K562 (cell line): Measurements from ENCODE around the gene ZDHHC12. TPM values are rescaled to one million over a fixed set of nuclear protein-coding genes. Genes with fewer than 3 reads are reported as not detected.

Experiments used
- BRF1 ChIP-seq: IDR thresholded peaks from 3 replicates; pipeline ENCODE4 v1.6.1; 2011; ENCODE audit warnings: borderline replicate concordance, mild to moderate bottlenecking; ENCODE audit not compliant: insufficient read length; ENCODE audit errors: extremely low read depth
- CBFB ChIP-seq: sonication (generic); formaldehyde crosslinking; IDR thresholded peaks from 2 replicates; pipeline ENCODE4 v1.4.0; 2020; ENCODE audit warnings: mild to moderate bottlenecking, missing genetic modification reagents
- CEBPB ChIP-seq: fragments of 450-650 bp; IDR thresholded peaks from 2 replicates; pipeline ENCODE4 v1.6.1; 2016; ENCODE audit warnings: missing genetic modification characterization, missing compliant biosample characterization
- ELF1 ChIP-seq: fragments of 200-800 bp; sonication (Bioruptor generic); IDR thresholded peaks from 2 replicates; pipeline ENCODE4 v1.6.1; 2016; ENCODE audit warnings: missing genetic modification characterization, missing compliant biosample characterization
- FOXJ2 ChIP-seq: fragments of 200-800 bp; sonication (Bioruptor generic); IDR thresholded peaks from 2 replicates; pipeline ENCODE4 v1.6.1; 2016; ENCODE audit warnings: missing genetic modification characterization, missing compliant biosample characterization
- FOXO4 ChIP-seq: fragments of 450-650 bp; formaldehyde crosslinking; IDR thresholded peaks from 2 replicates; pipeline ENCODE4 v1.4.0; 2020; ENCODE audit warnings: mild to moderate bottlenecking, moderate library complexity
- NRF1 ChIP-seq, 2 experiments: fragments of 450-650 bp; IDR thresholded peaks in 1 of 2; conservative IDR thresholded peaks in 1 of 2; 2 replicates each; pipeline ENCODE4 v1.6.1; 2014; ENCODE audit warnings: mild to moderate bottlenecking in 2 of 2
- POLR2A ChIP-seq: fragments of 450-650 bp; conservative IDR thresholded peaks from 2 replicates; pipeline ENCODE4 v1.6.1; 2016
- RFX5 ChIP-seq: IDR thresholded peaks from 2 replicates; pipeline ENCODE4 v1.6.1; 2011; ENCODE audit warnings: low read depth, mild to moderate bottlenecking, improper control_type of control experiment, low read length
- RNF2 ChIP-seq: sonication (generic); IDR thresholded peaks from 2 replicates; pipeline ENCODE4 v1.6.1; 2016
- SMC3 ChIP-seq: conservative IDR thresholded peaks from 2 replicates; pipeline ENCODE4 v1.6.1; 2011; ENCODE audit warnings: low read depth, low read length, improper control_type of control experiment; ENCODE audit not compliant: insufficient read depth
- SOX6 ChIP-seq: fragments of 450-650 bp; IDR thresholded peaks from 2 replicates; pipeline ENCODE4 v1.6.1; 2014; ENCODE audit warnings: mild to moderate bottlenecking
- TAF7 ChIP-seq: fragments of 450-650 bp; IDR thresholded peaks from 2 replicates; pipeline ENCODE4 v1.6.1; 2016; ENCODE audit warnings: missing genetic modification characterization, missing compliant biosample characterization
- TEAD1 ChIP-seq, 2 experiments: fragments of 450-650 bp in 1 of 2; sonication (generic) in 1 of 2; formaldehyde crosslinking; IDR thresholded peaks; 2 replicates each; pipeline versions ENCODE4 v1.4.0 to v1.8.0; 2020 to 2022; ENCODE audit warnings: mild to moderate bottlenecking in 2 of 2, missing genetic modification reagents in 1 of 2
- UBTF ChIP-seq, 2 experiments: IDR thresholded peaks; 2 replicates each; pipeline ENCODE4 v1.6.1; 2012; ENCODE audit warnings: improper control_type of control experiment in 2 of 2, low read depth in 2 of 2, low read length in 2 of 2, borderline replicate concordance in 1 of 2
- ZBTB34 ChIP-seq: fragments of 250-450 bp; sonication (Bioruptor Pico); IDR thresholded peaks from 2 replicates; pipeline ENCODE4 v1.8.0; 2021; ENCODE audit warnings: mild to moderate bottlenecking, moderate library complexity
- ZBTB43 ChIP-seq: sonication (generic); formaldehyde crosslinking; IDR thresholded peaks from 2 replicates; pipeline ENCODE4 v1.8.0; 2023; ENCODE audit warnings: mild to moderate bottlenecking, missing genetic modification reagents
- ZNF121 ChIP-seq: sonication (generic); formaldehyde crosslinking; conservative IDR thresholded peaks from 2 replicates; pipeline ENCODE4 v1.8.0; 2022; ENCODE audit warnings: missing genetic modification reagents
- ZNF57 ChIP-seq: fragments of 450-650 bp; formaldehyde crosslinking; IDR thresholded peaks from 2 replicates; pipeline ENCODE4 v1.4.0; 2020; ENCODE audit warnings: mild to moderate bottlenecking, moderate library complexity
- ZNF766 ChIP-seq: fragments of 200-800 bp; sonication (Bioruptor generic); conservative IDR thresholded peaks from 2 replicates; pipeline ENCODE4 v1.6.1; 2016; ENCODE audit warnings: missing genetic modification characterization, missing compliant biosample characterization
- polyA plus RNA-seq, 8 experiments: library from polyadenylated mRNA; depleted of rRNA in 4 of 8; stranded (reverse) in 5 of 8; unstranded in 3 of 8; fragments of >200 nt; fragmentation: Nextera tagmentation in 2 of 8; fragmentation: Illumina TruSeq in 1 of 8; extraction: Ambion mirVana in 2 of 8; extraction: Trizol in 1 of 8; gene quantifications; 2 replicates each; pipeline versions ENCODE4 v1.2.1 to v1.2.3, GENCODE V29; 2011 to 2014; ENCODE audit warnings: inconsistent platforms in 1 of 8, missing spikeins in 1 of 8
- total RNA-seq, 7 experiments: library from RNA; depleted of rRNA in 6 of 7; stranded (reverse); fragments of >200 nt in 6 of 7; fragmentation: Illumina TruSeq in 2 of 7; extraction: Trizol in 2 of 7; gene quantifications; 2 replicates each; pipeline versions ENCODE4 v1.2.1 to v1.2.3, GENCODE V29; 2011 to 2021; ENCODE audit warnings: low replicate concordance in 1 of 7

The ZDHHC12 gene
- total and polyA plus RNA-seq, 9 of the 15 experiments (the other 6 are each of a cell fraction or from before 2014, with no cell fraction given) = 0.21 to 38.0 (median 13.8) TPM

- TF ChIP-seq ZNF121 (CRISPR knock-in tag) = 0 out of 2 replicates have a peak, but pooled peaks have one; percentile 20
- no peak for TF ChIP-seq CEBPB (tag)
- peak; percentile 74; the same call in 1 of the 2 replicates for TF ChIP-seq FOXJ2 (tag)
- TF ChIP-seq UBTF (IDR thresholded peaks at IDR 0.05; ENCODE audit: borderline replicate concordance in 1 of 2, low read depth in 2 of 2, low read length in 2 of 2) = peak in 1 of 2 experiments; percentile 91; a peak in 2 of 4 replicates
- no peak for TF ChIP-seq ZNF57 (CRISPR knock-in tag)
- peak; percentile 67; the same call in 1 of the 2 replicates for TF ChIP-seq RNF2
- 0 out of 2 replicates have a peak, but pooled peaks have one; percentile 29 for TF ChIP-seq ZNF766 (CRISPR knock-in tag)
- TF ChIP-seq SMC3 = no peak
- no peak for TF ChIP-seq BRF1
- TF ChIP-seq FOXO4 (CRISPR knock-in tag) = no peak
- TF ChIP-seq TAF7 (tag) = peak; percentile 75; the same call in 1 of the 2 replicates
- peak; percentile 76 for TF ChIP-seq SOX6
- TF ChIP-seq ZBTB34 = no peak
- peak; percentile 41; the same call in 1 of the 2 replicates for TF ChIP-seq ELF1 (tag)
- peak in 1 of 2 experiments; percentile 65; a peak in 1 of 4 replicates for TF ChIP-seq TEAD1 (CRISPR knock-in tag; IDR thresholded peaks at IDR 0.05)
- TF ChIP-seq NRF1 (conservative IDR thresholded peaks at IDR 0.05 in 1 of 2, IDR thresholded peaks at IDR 0.05 in 1 of 2) = peak in 1 of 2 experiments; percentile 33; a peak in 2 of 4 replicates
- no peak for TF ChIP-seq CBFB (CRISPR knock-in tag)
- TF ChIP-seq ZBTB43 (CRISPR knock-in tag) = 0 out of 2 replicates have a peak, but pooled peaks have one; percentile 55
- no peak; the same call in 1 of the 2 replicates for TF ChIP-seq RFX5
- TF ChIP-seq POLR2A = peak; percentile 85
These were observed 48.0 kb upstream of the ZDHHC12 start, which contains the start of gene ZER1 (continued) for GRCh38 chr9:128771745-128772519.
